ENCODE measurements around the gene PGC.

Gene PGC

GRCh38 chr6:41707565-41708200, 39.5 kb downstream of the PGC start:
- DNase-seq (ENCODE audit: low spot score) = no peak
- no peaks in the 10 kb centered on the region for H3K27me3 ChIP-seq (ENCODE audit: insufficient read depth, poor library complexity, severe bottlenecking)
- no peak overlapping the region for H3K4me3 ChIP-seq (ENCODE audit: severe bottlenecking)
- no peak overlapping the region for H3K27ac ChIP-seq (ENCODE audit: poor library complexity, severe bottlenecking)
- TF ChIP-seq, protein P1, sequence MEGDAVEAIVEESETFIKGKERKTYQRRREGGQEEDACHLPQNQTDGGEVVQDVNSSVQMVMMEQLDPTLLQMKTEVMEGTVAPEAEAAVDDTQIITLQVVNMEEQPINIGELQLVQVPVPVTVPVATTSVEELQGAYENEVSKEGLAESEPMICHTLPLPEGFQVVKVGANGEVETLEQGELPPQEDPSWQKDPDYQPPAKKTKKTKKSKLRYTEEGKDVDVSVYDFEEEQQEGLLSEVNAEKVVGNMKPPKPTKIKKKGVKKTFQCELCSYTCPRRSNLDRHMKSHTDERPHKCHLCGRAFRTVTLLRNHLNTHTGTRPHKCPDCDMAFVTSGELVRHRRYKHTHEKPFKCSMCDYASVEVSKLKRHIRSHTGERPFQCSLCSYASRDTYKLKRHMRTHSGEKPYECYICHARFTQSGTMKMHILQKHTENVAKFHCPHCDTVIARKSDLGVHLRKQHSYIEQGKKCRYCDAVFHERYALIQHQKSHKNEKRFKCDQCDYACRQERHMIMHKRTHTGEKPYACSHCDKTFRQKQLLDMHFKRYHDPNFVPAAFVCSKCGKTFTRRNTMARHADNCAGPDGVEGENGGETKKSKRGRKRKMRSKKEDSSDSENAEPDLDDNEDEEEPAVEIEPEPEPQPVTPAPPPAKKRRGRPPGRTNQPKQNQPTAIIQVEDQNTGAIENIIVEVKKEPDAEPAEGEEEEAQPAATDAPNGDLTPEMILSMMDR (IDR thresholded peaks at IDR 0.05; ENCODE audit: poor library complexity, severe bottlenecking) = no peak
- no peaks in the 10 kb centered on the region for H3K36me3 ChIP-seq (ENCODE audit: low read depth)
- peaks cover 9% of the 10 kb centered on the region for H3K4me1 ChIP-seq (ENCODE audit: insufficient read depth, poor library complexity, severe bottlenecking)
- H3K9me3 ChIP-seq (ENCODE audit: severe bottlenecking) = no peaks in the 10 kb centered on the region
- ATAC-seq (ENCODE audit: low read depth) = no peak

GRCh38 chr6:41706876-41707564, 40.2 kb downstream of the PGC start:
- ATAC-seq (ENCODE audit: low read depth) (peak; percentile 41; the same call in 2 of the 3 replicates), DNase-seq (ENCODE audit: low spot score) (no peak)
- TF ChIP-seq, protein P1 (IDR thresholded peaks at IDR 0.05; ENCODE audit: poor library complexity, severe bottlenecking) = no peak
- Histone ChIP-seq H3K36me3 (ENCODE audit: low read depth) (no peaks in the 10 kb centered on the region), H3K4me3 (ENCODE audit: severe bottlenecking) (no peak overlapping the region), H3K27me3 (ENCODE audit: insufficient read depth, poor library complexity, severe bottlenecking) (no peaks in the 10 kb centered on the region), H3K4me1 (ENCODE audit: insufficient read depth, poor library complexity, severe bottlenecking) (peaks cover 5% of the 10 kb centered on the region), H3K27ac (ENCODE audit: poor library complexity, severe bottlenecking) (peak overlapping the region; percentile 21), H3K9me3 (ENCODE audit: severe bottlenecking) (no peaks in the 10 kb centered on the region)

- Histone ChIP-seq H3K9me3 (ENCODE audit: severe bottlenecking) (no peaks in the 10 kb centered on the region), H3K36me3 (ENCODE audit: low read depth) (no peaks in the 10 kb centered on the region), H3K27me3 (ENCODE audit: insufficient read depth, poor library complexity, severe bottlenecking) (no peaks in the 10 kb centered on the region), H3K4me3 (ENCODE audit: severe bottlenecking) (no peak overlapping the region), H3K27ac (ENCODE audit: poor library complexity, severe bottlenecking) (peak overlapping the region; percentile 21), H3K4me1 (ENCODE audit: insufficient read depth, poor library complexity, severe bottlenecking) (peaks cover 5% of the 10 kb centered on the region)
- no peak for DNase-seq (ENCODE audit: low spot score)
- TF ChIP-seq, protein P1 (IDR thresholded peaks at IDR 0.05; ENCODE audit: poor library complexity, severe bottlenecking) = peak; percentile 56
- ATAC-seq (ENCODE audit: low read depth) = peak; percentile 87
Observed at GRCh38 chr6:41705996-41706835, 41.0 kb downstream of the PGC start.

- DNase-seq (ENCODE audit: low spot score) (no peak), ATAC-seq (ENCODE audit: low read depth) (no peak)
- H3K4me1 ChIP-seq (ENCODE audit: insufficient read depth, poor library complexity, severe bottlenecking) = peaks cover 5% of the 10 kb centered on the region
- H3K27me3 ChIP-seq (ENCODE audit: insufficient read depth, poor library complexity, severe bottlenecking) = no peaks in the 10 kb centered on the region
- no peaks in the 10 kb centered on the region for H3K9me3 ChIP-seq (ENCODE audit: severe bottlenecking)
- H3K4me3 ChIP-seq (ENCODE audit: severe bottlenecking) = no peak overlapping the region
- no peaks in the 10 kb centered on the region for H3K36me3 ChIP-seq (ENCODE audit: low read depth)
- TF ChIP-seq, protein P1 (IDR thresholded peaks at IDR 0.05; ENCODE audit: poor library complexity, severe bottlenecking) = no peak
- H3K27ac ChIP-seq (ENCODE audit: poor library complexity, severe bottlenecking) = peak overlapping the region; percentile 21
Observed at GRCh38 chr6:41705311-41705995, 41.7 kb downstream of the PGC start.

Data from RWPE2 (cell line).